Breast epithelium (tissue), 4 donors: ENCODE results near the gene ERCC5. TPM values are rescaled to one million over a fixed set of nuclear protein-coding genes. Genes with fewer than 3 reads are reported as not detected.

Experiments used
- DNase-seq, 2 donors: peaks; one replicate each; pipeline ENCODE4 v3.0.0-alpha.2; 2019; ENCODE audit warnings: low spot score in 2 of 2
- H3K27ac ChIP-seq, 2 donors: fragments of 200-600 bp; sonication (generic) in 1 of 2; one replicate each; pipeline ENCODE4 v1.5.1; 2016 to 2019; ENCODE audit warnings: mild to moderate bottlenecking in 1 of 2
- H3K27me3 ChIP-seq, 2 donors: fragments of 200-600 bp; sonication (generic) in 1 of 2; one replicate each; pipeline versions ENCODE4 v1.5.1 to v1.6.0; 2017 to 2019; ENCODE audit warnings: control low read depth in 1 of 2, mild to moderate bottlenecking in 1 of 2
- H3K36me3 ChIP-seq: fragments of 200-600 bp; one replicate; pipeline ENCODE4 v1.5.1; 2019
- H3K4me1 ChIP-seq, 2 donors: fragments of 200-600 bp; sonication (generic); one replicate each; pipeline ENCODE4 v1.5.1; 2016 to 2019; ENCODE audit warnings: control low read depth in 1 of 2
- H3K4me3 ChIP-seq, 3 donors: fragments of 200-600 bp; sonication (generic); 1 replicate in 2 of 3; 2 replicates in 1 of 3; pipeline ENCODE4 v1.5.1; 2016 to 2019; ENCODE audit warnings: mild to moderate bottlenecking in 3 of 3, moderate library complexity in 2 of 3
- H3K9me3 ChIP-seq, 2 donors: fragments of 200-600 bp; sonication (generic) in 1 of 2; one replicate each; pipeline ENCODE4 v1.5.1; 2016 to 2019; ENCODE audit warnings: control low read depth in 1 of 2
- POLR2A ChIP-seq: fragments of 450-650 bp; IDR thresholded peaks from one replicate; pipeline ENCODE4 v1.6.1; 2016; ENCODE audit warnings: antibody characterized with exemption, mild to moderate bottlenecking, moderate library complexity
- POLR2AphosphoS5 ChIP-seq, 3 donors: sonication (generic); formaldehyde crosslinking; IDR thresholded peaks; one replicate each; pipeline ENCODE4 v1.6.1; 2017; ENCODE audit warnings: antibody characterized with exemption in 3 of 3
- intact Hi-C: fragments of 100-400 bp; cut with DNase I; formaldehyde crosslinking; loops from one replicate; pipeline ENCODE4 v1.15.1; 2023; ENCODE audit warnings: low total_unique reads
- total RNA-seq, 3 donors: library from RNA; depleted of rRNA; stranded (reverse); fragments of >200 nt; gene quantifications; one replicate each; pipeline ENCODE4 v1.1.0, GENCODE V29; 2016
- TF ChIP-seq, protein P1 (sequence below), 3 donors: fragments of 450-650 bp; IDR thresholded peaks; one replicate each; pipeline ENCODE4 v1.5.1; 2016 to 2017; ENCODE audit warnings: antibody characterized with exemption in 3 of 3, mild to moderate bottlenecking in 3 of 3, moderate library complexity in 3 of 3

The ERCC5 gene
- total RNA-seq, 3 donors from 2014 or later, result 76.0 to 85.0 (median 77.6) TPM

DNA sequence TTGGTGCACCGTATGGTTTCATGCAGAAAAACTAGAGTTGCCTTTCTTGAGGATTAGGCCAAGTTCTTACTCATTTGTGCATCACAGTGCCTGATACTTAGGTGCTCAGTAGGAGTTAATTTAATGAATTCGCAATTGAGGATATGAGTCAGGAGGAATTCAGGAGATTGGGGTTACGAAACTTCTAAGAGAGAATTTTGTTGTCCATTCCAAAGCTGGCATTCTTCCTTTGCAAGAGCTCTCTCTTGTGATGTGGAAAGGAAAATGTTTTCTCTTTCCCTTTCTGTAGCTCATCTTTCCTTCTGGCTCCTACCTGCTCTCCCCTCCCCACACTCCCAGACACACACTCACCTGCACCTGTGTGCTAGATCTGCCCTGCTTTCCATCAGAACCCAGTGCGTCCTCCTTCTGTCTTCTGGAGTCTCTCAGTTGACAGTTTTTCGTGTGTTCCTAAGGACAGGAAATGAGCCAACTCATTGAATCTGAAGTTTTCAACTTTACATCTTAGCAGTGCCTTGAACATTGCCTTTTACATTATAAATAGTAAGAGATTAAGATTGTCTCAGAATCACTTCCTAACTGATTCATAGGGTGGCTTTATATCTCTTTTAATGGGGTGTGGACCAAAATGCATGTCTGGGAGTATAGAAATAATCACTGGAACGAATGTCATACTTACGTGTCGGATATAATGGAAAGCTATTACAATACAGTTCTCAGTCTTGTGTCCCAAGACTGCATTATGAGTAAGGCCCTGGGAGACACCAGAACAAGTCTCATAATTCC, 19.7 kb upstream of the ERCC5 start:
- H3K27me3 ChIP-seq, result no peaks in the 10 kb centered on the region
- H3K9me3 ChIP-seq, result no peaks in the 10 kb centered on the region
- H3K4me3 ChIP-seq, result no peak overlapping the region
- H3K4me1 ChIP-seq, result no peaks in the 10 kb centered on the region
- TF ChIP-seq POLR2AphosphoS5 (IDR thresholded peaks at IDR 0.05), result no peak
- no peak for TF ChIP-seq POLR2A
- TF ChIP-seq, protein P1, sequence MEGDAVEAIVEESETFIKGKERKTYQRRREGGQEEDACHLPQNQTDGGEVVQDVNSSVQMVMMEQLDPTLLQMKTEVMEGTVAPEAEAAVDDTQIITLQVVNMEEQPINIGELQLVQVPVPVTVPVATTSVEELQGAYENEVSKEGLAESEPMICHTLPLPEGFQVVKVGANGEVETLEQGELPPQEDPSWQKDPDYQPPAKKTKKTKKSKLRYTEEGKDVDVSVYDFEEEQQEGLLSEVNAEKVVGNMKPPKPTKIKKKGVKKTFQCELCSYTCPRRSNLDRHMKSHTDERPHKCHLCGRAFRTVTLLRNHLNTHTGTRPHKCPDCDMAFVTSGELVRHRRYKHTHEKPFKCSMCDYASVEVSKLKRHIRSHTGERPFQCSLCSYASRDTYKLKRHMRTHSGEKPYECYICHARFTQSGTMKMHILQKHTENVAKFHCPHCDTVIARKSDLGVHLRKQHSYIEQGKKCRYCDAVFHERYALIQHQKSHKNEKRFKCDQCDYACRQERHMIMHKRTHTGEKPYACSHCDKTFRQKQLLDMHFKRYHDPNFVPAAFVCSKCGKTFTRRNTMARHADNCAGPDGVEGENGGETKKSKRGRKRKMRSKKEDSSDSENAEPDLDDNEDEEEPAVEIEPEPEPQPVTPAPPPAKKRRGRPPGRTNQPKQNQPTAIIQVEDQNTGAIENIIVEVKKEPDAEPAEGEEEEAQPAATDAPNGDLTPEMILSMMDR (IDR thresholded peaks at IDR 0.05), result no peak
- no peak overlapping the region for H3K27ac ChIP-seq
- H3K36me3 ChIP-seq, result no peaks in the 10 kb centered on the region
- DNase-seq, result no peak
- intact Hi-C loops, result no loop called here

DNA sequence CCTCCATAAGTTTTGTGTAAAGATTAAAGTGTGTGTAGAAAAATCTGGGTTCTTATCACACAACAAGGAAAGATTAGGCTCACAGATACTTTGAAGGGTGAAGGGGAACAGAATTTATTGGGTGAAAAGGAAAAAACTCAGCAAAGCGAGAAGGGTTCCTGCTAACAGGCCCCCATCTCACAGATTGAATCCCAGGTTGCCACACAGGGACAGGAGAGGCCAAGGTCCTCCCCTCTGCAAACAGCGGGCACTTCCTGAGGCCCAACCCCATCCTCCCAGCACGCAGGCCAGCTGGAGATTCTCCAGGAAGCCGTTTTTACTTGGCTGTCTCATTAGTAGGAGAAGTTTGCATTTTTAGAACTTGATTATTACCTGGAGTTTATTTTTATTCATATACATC, 15.2 kb upstream of the ERCC5 start:
- no peaks in the 10 kb centered on the region for H3K4me1 ChIP-seq
- DNase-seq, result no peak
- H3K36me3 ChIP-seq, result no peaks in the 10 kb centered on the region
- intact Hi-C loops, result no loop called here
- no peaks in the 10 kb centered on the region for H3K27me3 ChIP-seq
- no peak overlapping the region for H3K4me3 ChIP-seq
- H3K27ac ChIP-seq, result no peak overlapping the region
- TF ChIP-seq, protein P1 (IDR thresholded peaks at IDR 0.05), result no peak
- TF ChIP-seq POLR2A (no peak), POLR2AphosphoS5 (IDR thresholded peaks at IDR 0.05) (no peak)
- H3K9me3 ChIP-seq, result no peaks in the 10 kb centered on the region

DNA sequence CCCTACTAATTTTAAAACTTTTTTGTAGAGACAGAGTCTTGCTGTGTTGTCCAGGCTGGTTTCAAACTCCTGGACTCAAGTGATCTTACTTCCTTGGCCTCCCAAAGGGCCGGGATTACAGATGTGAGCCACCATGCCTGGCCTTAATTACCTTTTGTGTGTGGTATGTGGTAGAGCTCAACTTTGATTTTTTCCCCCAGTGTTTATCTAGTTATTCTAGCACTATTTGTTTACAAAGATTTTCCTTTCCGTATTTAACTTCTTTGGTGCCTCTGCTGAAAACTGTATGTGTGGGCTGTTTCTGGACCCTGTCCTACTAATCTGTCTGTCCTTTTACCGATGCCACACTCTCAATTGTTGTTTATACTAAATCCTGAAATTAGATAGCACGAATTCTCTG, 9.4 kb upstream of the ERCC5 start:
- no peaks in the 10 kb centered on the region for H3K4me1 ChIP-seq
- no peak overlapping the region for H3K4me3 ChIP-seq
- no peak for DNase-seq
- H3K27ac ChIP-seq, result no peak overlapping the region
- TF ChIP-seq, protein P1 (IDR thresholded peaks at IDR 0.05), result no peak
- TF ChIP-seq POLR2AphosphoS5 (IDR thresholded peaks at IDR 0.05), result no peak
- no peak for TF ChIP-seq POLR2A
- no peaks in the 10 kb centered on the region for H3K36me3 ChIP-seq
- no peaks in the 10 kb centered on the region for H3K9me3 ChIP-seq
- H3K27me3 ChIP-seq, result no peaks in the 10 kb centered on the region
- intact Hi-C loops, result no loop called here

- H3K4me3 ChIP-seq, result no peak overlapping the region
- H3K27me3 ChIP-seq, result no peaks in the 10 kb centered on the region
- no peaks in the 10 kb centered on the region for H3K36me3 ChIP-seq
- H3K9me3 ChIP-seq, result no peaks in the 10 kb centered on the region
- intact Hi-C loops, result no loop called here
- no peak overlapping the region for H3K27ac ChIP-seq
- TF ChIP-seq, protein P1 (IDR thresholded peaks at IDR 0.05), result no peak
- TF ChIP-seq POLR2A, result no peak
- TF ChIP-seq POLR2AphosphoS5 (IDR thresholded peaks at IDR 0.05), result no peak
- DNase-seq, result no peak
- H3K4me1 ChIP-seq, result no peaks in the 10 kb centered on the region
Measured at GRCh38 chr13:102838273-102838672, 7.6 kb upstream of the ERCC5 start.

DNA sequence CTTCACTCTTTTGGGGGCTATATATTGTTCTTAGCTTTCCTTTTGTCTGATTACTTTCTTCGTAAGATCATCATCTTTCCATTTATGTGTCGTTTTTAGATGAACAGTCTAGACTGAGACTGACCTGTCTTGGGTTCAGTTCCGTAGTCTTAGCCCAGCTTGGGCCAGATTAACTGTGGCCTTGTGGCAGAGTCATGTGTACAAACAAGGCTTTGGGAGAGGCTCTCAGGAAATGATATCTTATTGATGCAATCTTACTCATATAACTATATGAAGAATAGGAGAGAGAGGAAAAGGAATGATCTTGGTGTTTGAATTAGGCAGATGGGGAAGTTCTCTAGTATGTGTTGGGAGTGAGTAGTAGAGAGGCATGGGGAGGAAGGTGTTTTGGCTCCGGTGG, 6.8 kb upstream of the ERCC5 start:
- H3K4me3 ChIP-seq, result no peak overlapping the region
- intact Hi-C loops, result no loop called here
- H3K9me3 ChIP-seq, result no peaks in the 10 kb centered on the region
- H3K36me3 ChIP-seq, result no peaks in the 10 kb centered on the region
- H3K27me3 ChIP-seq, result no peaks in the 10 kb centered on the region
- H3K27ac ChIP-seq, result no peak overlapping the region
- H3K4me1 ChIP-seq, result no peaks in the 10 kb centered on the region
- DNase-seq, result no peak
- TF ChIP-seq POLR2AphosphoS5 (IDR thresholded peaks at IDR 0.05) (no peak), POLR2A (no peak)
- TF ChIP-seq, protein P1 (IDR thresholded peaks at IDR 0.05), result no peak
